ENCODE measurements around the gene LRRC9. TPM values are rescaled to one million over a fixed set of nuclear protein-coding genes. Genes with fewer than 3 reads are reported as not detected.

LRRC9 gene
- total and polyA plus RNA-seq, 2 of the 13 experiments (the other 11 are each of a cell fraction or from before 2014, with no cell fraction given) = 0.08 to 0.18 TPM

- TF ChIP-seq SNAPC4 (CRISPR knock-in tag; IDR thresholded peaks at IDR 0.05) = no peak
- TF ChIP-seq ZNF550 (CRISPR knock-in tag; IDR thresholded peaks at IDR 0.05; ENCODE audit: borderline replicate concordance) = no peak
- no peak for TF ChIP-seq NCOA5 (CRISPR knock-in tag; IDR thresholded peaks at IDR 0.05)
- TF ChIP-seq NFAT5 (CRISPR knock-in tag; IDR thresholded peaks at IDR 0.05) = peak; percentile 70; the same call in 1 of the 2 replicates
- TF ChIP-seq ZNF563 (CRISPR knock-in tag; IDR thresholded peaks at IDR 0.05) = peak; percentile 97
- peak; percentile 84 for TF ChIP-seq GATAD1 (CRISPR knock-in tag; IDR thresholded peaks at IDR 0.05)
- no peak for TF ChIP-seq CAMTA2 (CRISPR knock-in tag; IDR thresholded peaks at IDR 0.05; ENCODE audit: borderline replicate concordance)
- 0 out of 2 replicates have a peak, but pooled peaks have one; percentile 87 for TF ChIP-seq NR1H2 (CRISPR knock-in tag; IDR thresholded peaks at IDR 0.05; ENCODE audit: borderline replicate concordance, low read depth)
- no peak for TF ChIP-seq NONO (IDR thresholded peaks at IDR 0.05)
- TF ChIP-seq NONO (CRISPR knock-in tag; conservative IDR thresholded peaks at IDR 0.05) = peak; percentile 91
- peak; percentile 96 for TF ChIP-seq ZSCAN21 (CRISPR knock-in tag; IDR thresholded peaks at IDR 0.05; ENCODE audit: borderline replicate concordance)
- 0 out of 2 replicates have a peak, but pooled peaks have one; percentile 54 for TF ChIP-seq KDM4B (CRISPR knock-in tag; IDR thresholded peaks at IDR 0.05)
- peak; percentile 69 for TF ChIP-seq PAXIP1 (CRISPR knock-in tag; conservative IDR thresholded peaks at IDR 0.05)
- peak; percentile 87 for TF ChIP-seq THAP11 (CRISPR knock-in tag; IDR thresholded peaks at IDR 0.05)
Observed at GRCh38 chr14:60091550-60092525, 171.9 kb downstream of the LRRC9 start, which contains the start of gene PCNX4 (continued).

Data from HepG2 (cell line).